HL-60 (cell line): ENCODE results near the gene TP73.

Source experiments
- CTCF ChIP-seq: IDR thresholded peaks from one replicate; pipeline ENCODE4 v1.5.1; 2011; ENCODE audit warnings: low read length, control low read depth, inconsistent platforms; ENCODE audit not compliant: insufficient read depth
- POLR2AphosphoS5 ChIP-seq: IDR thresholded peaks from 2 replicates; pipeline ENCODE4 v1.6.1; 2012; ENCODE audit warnings: low read depth

GRCh38 chr1:3624200-3625136, 27.8 kb upstream of the TP73 start, which contains the start of gene TPRG1L:
- TF ChIP-seq CTCF: no peak
- no peak for TF ChIP-seq POLR2AphosphoS5
